Measurements from ENCODE around the gene HAAO.

DNA sequence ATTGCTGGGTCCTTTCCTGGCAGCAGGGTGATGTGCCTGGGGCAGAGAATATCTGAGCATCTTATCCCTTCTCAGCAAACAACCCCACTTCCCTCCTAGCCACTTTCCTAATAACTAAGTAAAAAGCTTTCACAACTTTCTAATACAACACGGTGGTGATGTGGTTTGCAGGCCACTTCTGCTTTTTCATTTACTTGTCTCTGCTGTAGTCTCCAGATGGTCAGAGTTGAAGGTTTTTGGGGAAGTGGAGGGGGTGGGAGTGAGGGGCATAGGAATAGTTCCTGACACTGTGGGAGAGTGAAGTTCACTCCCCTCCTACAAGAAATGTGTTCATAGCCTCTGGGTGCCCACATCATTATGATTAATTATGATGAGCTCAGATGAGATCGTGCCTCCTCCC is 40.1 kb downstream of the HAAO start:
- TF ChIP-seq, protein P1, sequence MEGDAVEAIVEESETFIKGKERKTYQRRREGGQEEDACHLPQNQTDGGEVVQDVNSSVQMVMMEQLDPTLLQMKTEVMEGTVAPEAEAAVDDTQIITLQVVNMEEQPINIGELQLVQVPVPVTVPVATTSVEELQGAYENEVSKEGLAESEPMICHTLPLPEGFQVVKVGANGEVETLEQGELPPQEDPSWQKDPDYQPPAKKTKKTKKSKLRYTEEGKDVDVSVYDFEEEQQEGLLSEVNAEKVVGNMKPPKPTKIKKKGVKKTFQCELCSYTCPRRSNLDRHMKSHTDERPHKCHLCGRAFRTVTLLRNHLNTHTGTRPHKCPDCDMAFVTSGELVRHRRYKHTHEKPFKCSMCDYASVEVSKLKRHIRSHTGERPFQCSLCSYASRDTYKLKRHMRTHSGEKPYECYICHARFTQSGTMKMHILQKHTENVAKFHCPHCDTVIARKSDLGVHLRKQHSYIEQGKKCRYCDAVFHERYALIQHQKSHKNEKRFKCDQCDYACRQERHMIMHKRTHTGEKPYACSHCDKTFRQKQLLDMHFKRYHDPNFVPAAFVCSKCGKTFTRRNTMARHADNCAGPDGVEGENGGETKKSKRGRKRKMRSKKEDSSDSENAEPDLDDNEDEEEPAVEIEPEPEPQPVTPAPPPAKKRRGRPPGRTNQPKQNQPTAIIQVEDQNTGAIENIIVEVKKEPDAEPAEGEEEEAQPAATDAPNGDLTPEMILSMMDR (IDR thresholded peaks at IDR 0.05), result no peak
- TF ChIP-seq POLR2A (IDR thresholded peaks at IDR 0.05), result no peak
